Progenitor cell of endocrine pancreas (in vitro differentiated cells): ENCODE results near the gene DNAJC22. TPM values are rescaled to one million over a fixed set of nuclear protein-coding genes. Genes with fewer than 3 reads are reported as not detected.

Experiments used
- DNase-seq: peaks from one replicate; pipeline ENCODE4 v3.0.0; 2021; ENCODE audit warnings: low spot score; ENCODE audit not compliant: unreplicated experiment
- H3K27ac Mint-ChIP-seq: 2 replicates; pipeline ENCODE4 v1.8.0; 2021; ENCODE audit warnings: mild to moderate bottlenecking, moderate library complexity, mixed read lengths
- H3K27me3 Mint-ChIP-seq: 2 replicates; pipeline ENCODE4 v1.8.0; 2021; ENCODE audit warnings: mixed read lengths
- H3K36me3 Mint-ChIP-seq: 2 replicates; pipeline ENCODE4 v1.8.0; 2022; ENCODE audit warnings: mixed read lengths; ENCODE audit not compliant: insufficient read depth
- H3K4me1 Mint-ChIP-seq: 2 replicates; pipeline ENCODE4 v1.8.0; 2021; ENCODE audit warnings: low read depth, mixed read lengths
- H3K4me3 Mint-ChIP-seq: 2 replicates; pipeline ENCODE4 v1.8.0; 2021; ENCODE audit warnings: low read depth, mild to moderate bottlenecking, moderate library complexity, mixed read lengths
- H3K9me3 Mint-ChIP-seq: 2 replicates; pipeline ENCODE4 v1.8.0; 2021; ENCODE audit warnings: low read depth, mixed read lengths
- CTCF ChIP-seq: fragments of 200-600 bp; sonication (generic); IDR thresholded peaks from one replicate; pipeline ENCODE4 v1.5.0; 2021; ENCODE audit warnings: antibody characterized with exemption, mild to moderate bottlenecking; ENCODE audit not compliant: unreplicated experiment
- total RNA-seq: library from RNA; stranded (reverse); gene quantifications from 2 replicates; pipeline ENCODE4 v1.2.1, GENCODE V29; 2021

DNAJC22 gene
- total RNA-seq, 1 donor from 2014 or later, result 38.7 TPM

DNA sequence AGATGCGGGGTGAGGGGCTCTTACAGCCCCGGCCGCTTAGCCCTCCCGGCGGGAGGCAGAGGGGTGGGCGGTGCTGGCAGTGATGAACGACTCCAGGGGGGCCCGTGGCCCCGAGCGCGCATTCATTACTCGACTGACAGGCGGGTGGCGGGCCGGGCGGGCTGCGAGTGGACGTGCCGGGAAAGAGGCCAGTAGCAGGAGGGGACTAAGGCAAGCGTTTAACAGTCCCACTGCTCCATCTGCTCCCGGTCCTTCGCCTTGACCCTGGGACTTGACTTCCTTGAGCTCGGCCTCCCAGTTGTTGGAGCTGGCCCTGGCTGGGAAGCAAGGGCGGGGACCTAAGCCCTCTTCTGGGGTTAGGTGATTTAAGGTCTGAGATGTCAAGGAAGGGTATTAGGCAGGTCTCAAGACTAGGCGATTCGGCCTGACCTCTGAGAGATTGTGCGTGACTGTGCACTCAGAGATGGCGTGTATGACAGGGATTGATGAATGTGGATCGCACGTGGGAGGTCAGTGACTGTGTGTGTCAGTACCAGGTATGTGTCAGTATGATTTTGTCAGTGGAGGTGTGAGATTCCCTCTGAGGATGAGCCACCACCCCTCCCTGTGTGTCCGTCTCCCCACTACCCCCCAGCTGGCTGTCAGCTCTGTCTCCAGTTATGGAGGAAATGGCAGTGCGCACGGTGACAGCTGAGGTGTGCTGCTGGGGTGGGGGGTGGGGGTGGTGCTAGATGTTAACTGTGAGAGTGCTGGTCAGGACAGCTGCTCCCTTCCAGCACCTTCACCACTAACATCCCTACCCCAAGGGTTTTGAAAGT is 3.6 kb upstream of the DNAJC22 start:
- H3K4me1 Mint-ChIP-seq, result peaks cover 23% of the 10 kb centered on the region
- H3K27me3 Mint-ChIP-seq, result peaks cover 43% of the 10 kb centered on the region

DNA sequence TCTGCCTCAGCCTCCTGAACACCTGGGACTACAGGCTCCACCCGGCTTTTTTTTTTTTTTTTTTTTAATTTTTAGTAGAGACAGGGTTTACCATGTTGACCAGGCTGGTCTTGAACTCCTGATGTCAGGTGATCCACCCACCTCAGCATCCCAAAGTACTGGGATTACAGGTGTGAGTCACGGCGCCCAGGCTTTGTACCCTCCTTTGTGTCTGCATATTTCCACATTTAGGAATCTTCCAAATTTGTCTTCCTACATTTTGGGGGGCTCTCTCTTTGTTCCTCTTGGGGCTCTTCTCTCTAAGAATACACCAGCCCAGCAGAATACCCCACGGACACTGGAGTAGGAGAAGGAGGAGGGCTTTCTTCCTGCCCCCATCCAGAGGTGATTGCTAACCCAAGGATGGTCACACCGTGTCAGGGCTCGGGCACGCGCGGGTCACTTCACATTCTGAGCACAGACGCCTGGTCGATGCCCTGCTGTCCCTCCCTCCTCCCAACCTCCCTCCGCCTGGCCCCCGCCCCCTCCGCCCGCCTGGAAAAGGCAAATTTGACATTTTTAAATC is 2.1 kb upstream of the DNAJC22 start:
- TF ChIP-seq CTCF, result no peak
- no peak for DNase-seq
- Mint-ChIP-seq H3K4me1 (peaks cover 33% of the 10 kb centered on the region), H3K36me3 (no peaks in the 10 kb centered on the region), H3K4me3 (no peak overlapping the region), H3K27me3 (peaks cover 29% of the 10 kb centered on the region), H3K9me3 (no peaks in the 10 kb centered on the region), H3K27ac (no peak overlapping the region)

More for the DNA sequence above, 3.6 kb upstream of the DNAJC22 start:
- Mint-ChIP-seq H3K4me3 (peak overlapping the region; percentile 56), H3K36me3 (no peaks in the 10 kb centered on the region), H3K9me3 (no peaks in the 10 kb centered on the region), H3K27ac (peak overlapping the region; percentile 78)
- no peak for DNase-seq
- no peak for TF ChIP-seq CTCF

DNA sequence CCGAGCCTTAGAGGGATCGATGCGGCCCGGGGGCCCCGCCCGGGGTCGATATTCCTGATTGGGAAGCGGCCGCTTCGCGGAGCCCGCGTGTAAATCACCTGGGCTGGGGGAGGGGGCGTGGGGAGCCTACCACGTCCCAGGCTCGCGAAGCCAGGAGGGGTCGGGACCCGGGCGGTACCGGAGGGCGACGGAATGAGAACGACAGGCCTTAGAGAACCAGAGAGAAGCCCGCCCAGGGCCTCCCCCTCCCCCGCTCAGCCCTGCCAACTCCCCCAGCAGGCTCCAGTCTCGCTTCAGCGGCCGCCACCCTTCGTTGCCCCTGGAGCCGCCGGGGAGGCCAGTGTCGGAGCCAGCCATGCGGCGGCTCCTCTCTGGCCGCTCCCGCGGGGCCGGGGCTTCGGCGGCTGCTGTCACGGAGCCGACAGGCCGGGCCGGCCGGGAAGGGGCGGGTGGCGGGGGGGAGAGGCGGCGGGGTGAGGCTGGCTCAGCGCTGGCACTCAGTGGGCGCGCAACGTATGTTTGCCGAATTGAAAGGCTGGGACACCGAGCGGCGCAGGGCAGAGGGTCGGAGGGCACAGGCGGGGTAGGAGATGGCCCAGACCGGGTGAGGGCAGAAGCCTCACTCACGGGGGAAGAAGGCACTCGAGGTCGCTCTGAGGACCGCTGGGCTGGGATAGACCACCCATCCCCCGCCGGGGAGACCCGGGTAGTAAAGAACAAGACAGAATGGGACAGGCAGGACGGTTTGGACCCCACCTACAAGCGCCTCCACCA is 1.4 kb upstream of the DNAJC22 start:
- TF ChIP-seq CTCF, result no peak
- Mint-ChIP-seq H3K9me3 (no peaks in the 10 kb centered on the region), H3K27ac (peak overlapping the region; percentile 79), H3K36me3 (no peaks in the 10 kb centered on the region), H3K4me1 (peaks cover 33% of the 10 kb centered on the region), H3K4me3 (peak overlapping the region; percentile 80), H3K27me3 (peaks cover 22% of the 10 kb centered on the region)
- peak; percentile 68 for DNase-seq

- H3K4me3 Mint-ChIP-seq, result peak overlapping the region; percentile 80
- peaks cover 14% of the 10 kb centered on the region for H3K27me3 Mint-ChIP-seq
- H3K36me3 Mint-ChIP-seq, result peaks cover 2% of the 10 kb centered on the region
- no peak for DNase-seq
- no peak for TF ChIP-seq CTCF
- no peaks in the 10 kb centered on the region for H3K9me3 Mint-ChIP-seq
- peaks cover 33% of the 10 kb centered on the region for H3K4me1 Mint-ChIP-seq
- peak overlapping the region; percentile 79 for H3K27ac Mint-ChIP-seq
These were observed 646 bp upstream of the DNAJC22 start for GRCh38 chr12:49345825-49346658.
